ENCODE data around the gene SYT17.

- TF ChIP-seq CTCF (IDR thresholded peaks at IDR 0.05; ENCODE audit: low read depth, low read length) (peak; percentile 26), MAX (IDR thresholded peaks at IDR 0.05; ENCODE audit: low read depth, low read length) (no peak), POLR2A (IDR thresholded peaks at IDR 0.05; ENCODE audit: extremely low read depth, insufficient read length) (no peak)
Measured at GRCh38 chr16:19167710-19168370, at the start of gene SYT17.

Data from NB4 (cell line).